IPS-11a (cell line): Measurements from ENCODE around the gene SPATA21.

Experiments
- H3K4me3 ChIP-seq: one replicate; pipeline ENCODE4 v1.5.1; 2013; ENCODE audit warnings: low read depth, low read length, control low read depth

SPATA21 gene

GRCh38 chr1:16351994-16352841 lies 85.0 kb downstream of the SPATA21 start, which contains the start of gene FBXO42:
Gene FBXO42, minus strand, starts transcription at chr1:16352480. Its CDS starts 37,062 bp downstream, at chr1:16315418.
- H3K4me3 ChIP-seq, result peak within 1 kb of the TSS; percentile 70

DNA sequence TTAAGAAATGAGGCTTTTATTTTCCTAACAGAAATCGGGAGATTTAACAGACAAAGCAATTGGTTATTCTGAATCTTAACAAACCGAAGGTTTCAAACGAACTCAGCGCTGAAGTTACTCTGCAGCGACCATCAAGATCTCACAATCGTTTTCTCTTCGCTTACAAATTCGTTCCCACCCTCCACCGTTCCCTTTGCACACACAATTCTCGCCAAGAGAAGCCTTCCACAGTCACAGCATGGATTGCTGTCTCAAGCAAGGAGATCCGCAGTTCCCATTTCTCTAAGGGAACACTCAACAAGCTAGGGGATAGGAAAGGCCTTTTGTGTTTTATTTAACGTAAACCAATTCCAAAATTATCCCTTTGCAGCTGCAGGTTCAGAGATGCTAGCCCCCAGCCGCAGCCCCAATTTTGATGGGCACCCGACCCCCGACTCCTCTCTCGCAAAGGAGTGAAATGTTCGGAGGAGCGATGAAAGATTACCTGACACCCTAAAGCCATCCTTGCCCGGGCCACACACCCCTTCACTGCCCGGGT lies 85.7 kb downstream of the SPATA21 start:
- peak overlapping the region; percentile 70 for H3K4me3 ChIP-seq

GRCh38 chr1:16349847-16350406 lies 87.3 kb downstream of the SPATA21 start:
- H3K4me3 ChIP-seq, result no peak overlapping the region
